Panc1 (cell line): ENCODE measurements around the gene RAC3. TPM values are rescaled to one million over a fixed set of nuclear protein-coding genes. Genes with fewer than 3 reads are reported as not detected.

ENCODE experiments used
- ATAC-seq: fragments of 200-7000 bp; cut with Tn5 transposase; 2 replicates; pipeline ENCODE4 v1.9.1; 2020; ENCODE audit warnings: mild to moderate bottlenecking, moderate library complexity
- BruUV-seq: library from RNA; stranded (reverse); fragments of 400-500 nt; replicated peaks from 2 replicates; lab custom pipeline; 2021; lab: Mats Ljungman, UMichigan
- CTCF ChIA-PET: fragments of 300-600 bp; sonication (Branson Sonifier 250); formaldehyde crosslinking; loops from one replicate; lab custom pipeline; 2022; ENCODE audit warnings: antibody characterized with exemption; lab: Charles Lee
- POLR2A ChIA-PET: fragments of 300-600 bp; sonication (Branson Sonifier 250); formaldehyde crosslinking; loops from one replicate; lab custom pipeline; 2022; ENCODE audit warnings: antibody characterized with exemption; lab: Charles Lee
- DNase-seq: peaks from one replicate; pipeline ENCODE4 v3.0.0-alpha.2; 2010; ENCODE audit warnings: low read depth, low spot score
- H3K27ac ChIP-seq: 2 replicates; pipeline ENCODE4 v1.5.1; 2011; ENCODE audit warnings: mild to moderate bottlenecking, low read length, inconsistent platforms
- H3K27me3 ChIP-seq: fragments of 200-500 bp; sonication (Bioruptor generic); 2 replicates; pipeline ENCODE4 v1.6.0; 2014; ENCODE audit warnings: low read length, inconsistent platforms; ENCODE audit not compliant: control insufficient read depth, insufficient read depth
- H3K36me3 ChIP-seq: fragments of 200-500 bp; sonication (Bioruptor generic); 2 replicates; pipeline ENCODE4 v1.5.1; 2014; ENCODE audit warnings: inconsistent platforms, mild to moderate bottlenecking, low read length, moderate library complexity; ENCODE audit not compliant: control insufficient read depth, insufficient read depth
- H3K4me1 ChIP-seq: 2 replicates; pipeline ENCODE4 v1.5.1; 2011; ENCODE audit warnings: inconsistent platforms, mild to moderate bottlenecking, low read length, moderate library complexity; ENCODE audit not compliant: control insufficient read depth, insufficient read depth
- H3K4me3 ChIP-seq, 2 experiments: 2 replicates each; pipeline ENCODE4 v1.5.1; 2011 to 2012; ENCODE audit warnings: low read depth in 2 of 2, low read length in 2 of 2, mild to moderate bottlenecking in 2 of 2, inconsistent platforms in 1 of 2, moderate library complexity in 1 of 2
- H3K9me3 ChIP-seq: fragments of 200-500 bp; sonication (Bioruptor generic); 2 replicates; pipeline ENCODE4 v1.5.1; 2014; ENCODE audit warnings: low read depth, mild to moderate bottlenecking, inconsistent platforms, low read length, moderate library complexity; ENCODE audit not compliant: control insufficient read depth, insufficient read depth
- CTCF ChIP-seq: fragments of 450-650 bp; IDR thresholded peaks from 2 replicates; pipeline ENCODE4 v1.5.1; 2017; ENCODE audit warnings: mild to moderate bottlenecking
- POLR2AphosphoS5 ChIP-seq: IDR thresholded peaks from 2 replicates; pipeline ENCODE4 v1.6.1; 2012; ENCODE audit warnings: mild to moderate bottlenecking, low read depth, low read length, moderate library complexity
- SIN3A ChIP-seq: IDR thresholded peaks from 2 replicates; pipeline ENCODE4 v1.6.1; 2012; ENCODE audit warnings: low read depth, mild to moderate bottlenecking, low read length, moderate library complexity, borderline replicate concordance; ENCODE audit not compliant: insufficient read depth
- TCF7L2 ChIP-seq: IDR thresholded peaks from 2 replicates; pipeline ENCODE4 v1.6.1; 2011; ENCODE audit warnings: mild to moderate bottlenecking, low read depth, low read length, inconsistent platforms
- in situ Hi-C: cut with HindIII; loops from 2 replicates; pipeline ENCODE4 v1.10.0; 2016; ENCODE audit warnings: low sequenced_read_pairs, low pct_unique_long_range_greater_than_20kb
- intact Hi-C: fragments of 100-400 bp; cut with micrococcal nuclease; formaldehyde crosslinking; loops from one replicate; pipeline ENCODE4 v1.10.0; 2022; ENCODE audit not compliant: unreplicated experiment
- total RNA-seq: library from RNA; stranded (reverse); gene quantifications from one replicate; pipeline ENCODE4 v1.2.1, GENCODE V29; 2021; ENCODE audit not compliant: unreplicated experiment
- TF ChIP-seq, protein P1 (sequence below), 2 experiments: IDR thresholded peaks; 2 replicates each; pipeline ENCODE4 v1.6.1; 2011 to 2012; ENCODE audit warnings: low read depth in 2 of 2, control low read depth in 1 of 2, low read length in 1 of 2, mild to moderate bottlenecking in 1 of 2, moderate library complexity in 1 of 2; ENCODE audit not compliant: insufficient read depth in 1 of 2

RAC3 gene
- total RNA-seq, 1 experiment from 2014 or later, result 39.4 TPM

DNA sequence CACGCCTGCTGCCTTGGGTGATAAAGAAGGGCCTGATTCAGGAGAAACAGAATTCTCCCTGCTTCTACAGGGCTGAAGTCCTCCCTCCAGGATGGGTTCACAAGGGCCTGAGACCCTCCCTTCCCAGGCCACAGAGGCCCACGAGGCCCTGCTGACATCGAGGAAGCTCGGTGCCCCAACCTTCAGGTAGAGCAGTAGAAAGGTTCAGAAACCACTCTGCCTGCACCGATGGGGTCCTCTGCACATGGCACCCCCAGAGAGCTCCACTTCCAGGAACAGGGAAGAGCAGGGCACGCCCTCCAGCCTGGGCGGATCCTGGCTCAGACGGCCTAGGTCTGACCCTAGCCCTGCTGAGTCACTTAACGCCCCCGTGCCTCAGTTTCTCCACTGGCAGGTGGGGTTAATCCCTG, 9.6 kb upstream of the RAC3 start:
- in situ Hi-C loops, result no loop called here
- ChIA-PET POLR2A (no interaction called here), CTCF (interaction anchor here (0.6 to 5.3 kb wide), 3 partner anchors 9 to 61 kb away, joined by 3 to 37 read pairs (median 5); partner anchors contain the start of gene NOTUM)
- Histone ChIP-seq H3K36me3 (no peaks in the 10 kb centered on the region; the same call in 1 of the 2 replicates), H3K4me1 (peaks cover 38% of the 10 kb centered on the region), H3K4me3 (peak overlapping the region; percentile 58 to 74), H3K27ac (peak overlapping the region; percentile 63), H3K27me3 (no peaks in the 10 kb centered on the region), H3K9me3 (no peaks in the 10 kb centered on the region)
- DNase-seq (no peak), ATAC-seq (no peak)
- 0 out of 2 replicates have a peak, but pooled peaks have one; percentile 16 for TF ChIP-seq SIN3A
- TF ChIP-seq, protein P1, sequence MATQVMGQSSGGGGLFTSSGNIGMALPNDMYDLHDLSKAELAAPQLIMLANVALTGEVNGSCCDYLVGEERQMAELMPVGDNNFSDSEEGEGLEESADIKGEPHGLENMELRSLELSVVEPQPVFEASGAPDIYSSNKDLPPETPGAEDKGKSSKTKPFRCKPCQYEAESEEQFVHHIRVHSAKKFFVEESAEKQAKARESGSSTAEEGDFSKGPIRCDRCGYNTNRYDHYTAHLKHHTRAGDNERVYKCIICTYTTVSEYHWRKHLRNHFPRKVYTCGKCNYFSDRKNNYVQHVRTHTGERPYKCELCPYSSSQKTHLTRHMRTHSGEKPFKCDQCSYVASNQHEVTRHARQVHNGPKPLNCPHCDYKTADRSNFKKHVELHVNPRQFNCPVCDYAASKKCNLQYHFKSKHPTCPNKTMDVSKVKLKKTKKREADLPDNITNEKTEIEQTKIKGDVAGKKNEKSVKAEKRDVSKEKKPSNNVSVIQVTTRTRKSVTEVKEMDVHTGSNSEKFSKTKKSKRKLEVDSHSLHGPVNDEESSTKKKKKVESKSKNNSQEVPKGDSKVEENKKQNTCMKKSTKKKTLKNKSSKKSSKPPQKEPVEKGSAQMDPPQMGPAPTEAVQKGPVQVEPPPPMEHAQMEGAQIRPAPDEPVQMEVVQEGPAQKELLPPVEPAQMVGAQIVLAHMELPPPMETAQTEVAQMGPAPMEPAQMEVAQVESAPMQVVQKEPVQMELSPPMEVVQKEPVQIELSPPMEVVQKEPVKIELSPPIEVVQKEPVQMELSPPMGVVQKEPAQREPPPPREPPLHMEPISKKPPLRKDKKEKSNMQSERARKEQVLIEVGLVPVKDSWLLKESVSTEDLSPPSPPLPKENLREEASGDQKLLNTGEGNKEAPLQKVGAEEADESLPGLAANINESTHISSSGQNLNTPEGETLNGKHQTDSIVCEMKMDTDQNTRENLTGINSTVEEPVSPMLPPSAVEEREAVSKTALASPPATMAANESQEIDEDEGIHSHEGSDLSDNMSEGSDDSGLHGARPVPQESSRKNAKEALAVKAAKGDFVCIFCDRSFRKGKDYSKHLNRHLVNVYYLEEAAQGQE (IDR thresholded peaks at IDR 0.05; ENCODE audit: insufficient read depth in 1 of 2, low read depth in 2 of 2, low read length in 1 of 2), result no peak
- no peak for TF ChIP-seq TCF7L2
- BruUV-seq, result no TSS peak
- intact Hi-C loops, result loop anchor here (2.0 to 10.0 kb wide), 2 partner anchors 59 to 157 kb away; partner anchors contain the start of gene P4HB

GRCh38 chr17:82022310-82022980, 9.0 kb upstream of the RAC3 start, which contains the start of gene CENPX:
CENPX (minus strand) TSS chr17:82022878; CDS start chr17:82022861, 17 bp downstream.
- Histone ChIP-seq H3K27ac (peak within 1 kb of the TSS; percentile 74), H3K36me3 (no peaks in the 10 kb centered on the region; the same call in 1 of the 2 replicates), H3K4me3 (peak within 1 kb of the TSS; percentile 65 to 84), H3K9me3 (no peaks in the 10 kb centered on the region), H3K4me1 (peaks cover 38% of the 10 kb centered on the region), H3K27me3 (no peaks in the 10 kb centered on the region)
- in situ Hi-C loops (no loop called here), intact Hi-C loops (loop anchor here (10.0 kb wide), 1 partner anchor 158 kb away; the partner anchor contains the start of gene P4HB)
- TF ChIP-seq CTCF (no peak), SIN3A (peak; percentile 78; the same call in 1 of the 2 replicates), POLR2AphosphoS5 (peak; percentile 51; the same call in 1 of the 2 replicates), TCF7L2 (no peak)
- TF ChIP-seq, protein P1 (IDR thresholded peaks at IDR 0.05; ENCODE audit: insufficient read depth in 1 of 2, low read depth in 2 of 2, low read length in 1 of 2), result 0 out of 4 replicates have a peak, but pooled peaks of 1 of the 2 experiments have one; percentile 24
- DNase-seq (no peak), ATAC-seq (peak; percentile 76)
- CTCF ChIA-PET, result interaction anchor here (0.5 to 5.3 kb wide), 6 partner anchors 8 to 103 kb away, joined by 3 to 37 read pairs (median 4); partner anchors contain the start of genes DCXR and NOTUM
- TSS peak; percentile 91 for BruUV-seq
- POLR2A ChIA-PET, result no interaction called here
